ENCODE data around the gene GRIFIN.

GRCh38 chr7:2436341-2437104 is 39.7 kb downstream of the GRIFIN start:
- TF ChIP-seq, protein P1, sequence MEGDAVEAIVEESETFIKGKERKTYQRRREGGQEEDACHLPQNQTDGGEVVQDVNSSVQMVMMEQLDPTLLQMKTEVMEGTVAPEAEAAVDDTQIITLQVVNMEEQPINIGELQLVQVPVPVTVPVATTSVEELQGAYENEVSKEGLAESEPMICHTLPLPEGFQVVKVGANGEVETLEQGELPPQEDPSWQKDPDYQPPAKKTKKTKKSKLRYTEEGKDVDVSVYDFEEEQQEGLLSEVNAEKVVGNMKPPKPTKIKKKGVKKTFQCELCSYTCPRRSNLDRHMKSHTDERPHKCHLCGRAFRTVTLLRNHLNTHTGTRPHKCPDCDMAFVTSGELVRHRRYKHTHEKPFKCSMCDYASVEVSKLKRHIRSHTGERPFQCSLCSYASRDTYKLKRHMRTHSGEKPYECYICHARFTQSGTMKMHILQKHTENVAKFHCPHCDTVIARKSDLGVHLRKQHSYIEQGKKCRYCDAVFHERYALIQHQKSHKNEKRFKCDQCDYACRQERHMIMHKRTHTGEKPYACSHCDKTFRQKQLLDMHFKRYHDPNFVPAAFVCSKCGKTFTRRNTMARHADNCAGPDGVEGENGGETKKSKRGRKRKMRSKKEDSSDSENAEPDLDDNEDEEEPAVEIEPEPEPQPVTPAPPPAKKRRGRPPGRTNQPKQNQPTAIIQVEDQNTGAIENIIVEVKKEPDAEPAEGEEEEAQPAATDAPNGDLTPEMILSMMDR (IDR thresholded peaks at IDR 0.05), result no peak
- no peak for TF ChIP-seq POLR2A (IDR thresholded peaks at IDR 0.05)
